GM19397 (cell line): ENCODE data around the gene STIL.
"Not testable (repeated sequence)": the region's sequence is repeated elsewhere in the genome, so short reads cannot be mapped to it uniquely, and the experiment has no call there.

Source experiments
- ATAC-seq: cut with Tn5 transposase; IDR thresholded peaks from one replicate; pipeline ENCODE4 v1.9.1; 2021; ENCODE audit warnings: mild to moderate bottlenecking, moderate library complexity; ENCODE audit not compliant: unreplicated experiment

The STIL gene

DNA sequence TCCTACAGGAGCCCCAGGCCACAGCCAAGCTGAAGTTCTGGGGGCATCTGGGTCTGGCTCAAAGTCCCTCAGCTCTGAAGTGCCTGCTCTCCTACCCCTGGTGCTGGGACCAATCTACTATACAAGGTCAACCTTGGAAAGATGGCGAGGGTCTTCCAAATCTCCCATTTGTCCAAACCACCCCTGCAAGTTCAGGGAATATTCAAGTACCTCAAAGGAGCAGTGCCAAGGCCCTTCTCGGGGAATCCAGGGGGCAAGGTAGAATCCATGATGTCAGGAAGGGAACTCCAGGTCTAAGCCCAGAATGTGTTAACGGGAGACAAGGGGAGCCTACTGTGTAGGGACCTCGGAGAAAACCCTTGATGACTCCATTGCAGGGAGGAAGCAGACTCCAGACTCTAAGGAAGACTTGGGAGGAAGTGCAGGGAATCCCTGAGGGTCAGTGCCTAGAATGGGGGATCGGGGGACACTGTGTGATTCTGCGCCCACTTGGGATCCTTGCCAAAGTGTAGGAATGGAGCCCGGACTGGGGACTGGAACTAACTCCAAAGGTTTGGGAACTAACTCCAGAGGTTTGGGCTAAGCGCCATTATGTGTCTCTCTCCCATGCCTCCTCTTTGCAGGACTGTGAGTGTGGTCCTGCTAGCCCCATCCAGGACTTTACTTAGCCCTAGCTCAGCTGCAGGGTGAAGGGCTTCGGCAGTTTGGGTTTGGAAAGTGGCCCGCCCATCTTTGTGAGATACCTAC, 90.6 kb downstream of the STIL start:
- ATAC-seq, result no peak

DNA sequence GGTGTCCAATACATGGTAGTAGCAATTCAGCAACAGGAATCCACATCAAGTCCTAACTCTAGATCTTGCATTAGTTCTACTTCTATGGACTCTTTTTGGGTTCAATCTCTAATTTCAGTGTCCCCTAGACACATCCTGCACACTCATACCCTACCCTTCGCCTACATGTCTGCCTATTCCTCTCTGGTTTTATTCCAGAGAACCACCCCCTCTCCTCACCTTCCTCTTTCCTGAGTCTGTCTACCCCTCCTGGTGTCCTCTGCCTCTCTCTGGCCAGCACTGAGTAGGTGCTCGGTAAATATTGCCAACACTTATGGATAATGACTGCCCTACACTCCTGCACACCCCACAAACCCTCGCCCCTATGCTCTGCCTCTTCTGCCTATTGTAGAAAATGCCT, 91.5 kb downstream of the STIL start:
- no peak for ATAC-seq

DNA sequence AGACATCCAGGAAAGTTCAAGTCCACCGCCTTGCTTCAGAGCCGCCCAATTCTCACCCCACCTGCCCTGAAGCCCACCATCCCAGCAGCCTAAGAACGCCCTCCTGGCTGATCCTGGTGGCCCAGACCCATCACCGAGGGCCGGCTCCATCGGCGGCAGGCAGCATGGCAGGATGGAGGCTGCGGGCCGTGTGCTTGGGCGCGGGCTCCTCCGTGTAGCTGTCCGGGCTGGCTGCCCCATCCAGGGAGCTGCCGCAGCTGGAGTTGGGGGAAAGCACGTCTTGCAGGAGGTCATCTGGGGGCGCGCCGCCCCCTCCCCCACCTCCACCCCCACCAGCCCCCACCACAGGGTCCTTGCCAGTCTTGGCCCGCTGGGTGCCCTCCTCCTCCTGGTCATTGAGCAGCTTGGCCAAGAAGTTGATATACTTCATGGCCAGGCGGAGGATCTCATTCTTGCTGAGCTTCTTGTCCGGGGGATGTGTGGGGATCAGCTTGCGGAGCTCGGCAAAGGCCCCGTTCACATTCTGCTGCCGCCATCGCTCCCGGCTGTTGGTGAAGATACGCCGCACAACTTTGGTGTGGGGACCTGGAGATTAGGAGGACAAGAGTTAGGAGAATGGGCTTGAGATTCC, 94.2 kb downstream of the STIL start:
- ATAC-seq, result no peak

DNA sequence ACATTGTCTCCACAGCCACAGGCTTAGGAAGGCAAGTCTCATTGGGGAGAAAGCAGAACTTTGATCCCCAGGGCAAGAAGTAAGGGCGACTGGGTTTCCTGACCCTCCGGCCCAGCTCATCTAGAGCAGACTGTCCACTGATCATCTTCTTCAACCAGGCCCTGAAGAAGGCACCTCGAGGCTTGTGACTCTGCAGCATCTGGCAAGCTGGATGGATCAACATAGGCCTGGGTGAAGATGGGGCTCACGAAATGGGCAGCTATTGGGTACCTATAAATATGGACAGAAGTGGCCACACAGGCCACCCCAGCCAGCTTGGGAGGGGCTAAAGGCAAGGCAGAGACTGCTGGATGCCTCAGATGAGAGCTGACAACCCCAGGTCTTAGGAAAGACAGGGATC, 94.9 kb downstream of the STIL start:
- ATAC-seq, result no peak

DNA sequence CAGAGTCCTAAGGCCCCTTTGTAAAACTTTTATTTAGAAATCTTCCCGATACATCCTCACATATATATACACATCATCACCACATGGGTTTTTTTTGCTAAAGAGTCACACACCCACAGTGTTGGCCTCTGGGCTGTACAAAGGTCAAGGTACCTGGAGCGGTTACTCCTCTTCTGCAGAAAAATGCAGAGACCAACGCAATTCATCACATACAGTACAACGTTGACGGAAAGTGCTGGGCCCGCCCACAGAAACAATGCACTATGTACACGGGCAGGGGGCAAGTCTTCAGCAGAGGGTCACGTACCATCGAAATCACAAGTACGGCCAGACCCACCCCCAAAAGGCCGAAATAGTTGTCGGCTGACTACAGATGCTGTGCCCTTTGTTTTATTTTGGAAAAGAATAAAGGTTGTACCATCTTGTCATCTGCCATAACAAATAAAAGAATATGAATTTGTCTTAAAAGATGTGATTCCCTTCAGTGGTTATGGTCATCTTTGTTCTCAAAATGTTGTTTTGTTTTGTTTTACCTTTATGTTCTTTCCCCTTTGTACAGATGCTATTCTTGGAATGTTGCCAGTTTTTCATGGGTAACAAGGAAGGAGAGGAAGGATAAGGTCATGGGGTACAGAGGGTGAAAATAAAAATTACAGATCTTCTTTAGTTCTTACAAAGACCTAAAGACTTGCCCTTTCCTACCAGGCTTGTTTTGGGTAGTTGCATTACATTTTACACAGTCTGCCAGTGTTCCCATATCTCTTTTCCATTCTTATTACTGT, 97.5 kb downstream of the STIL start:
- no peak for ATAC-seq

DNA sequence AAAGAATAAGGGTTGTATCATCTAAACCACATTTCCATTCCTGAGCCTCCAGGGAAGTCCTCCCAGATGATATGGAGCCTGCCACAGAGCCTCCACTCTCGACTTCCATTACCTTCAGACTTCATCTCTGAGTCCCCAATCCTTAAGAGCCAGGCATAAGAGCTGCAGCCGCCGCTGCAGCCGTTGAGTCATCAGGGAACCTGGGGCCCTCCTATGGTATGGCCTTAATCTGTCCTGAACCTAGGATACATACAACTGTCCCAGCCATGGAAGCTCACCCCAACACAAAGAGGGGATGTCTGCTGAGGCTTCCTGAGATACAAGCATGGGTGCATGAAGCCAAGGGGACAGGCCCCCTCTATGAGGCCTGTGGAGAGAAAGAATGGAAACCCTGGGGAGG, 98.2 kb downstream of the STIL start:
- no peak for ATAC-seq

DNA sequence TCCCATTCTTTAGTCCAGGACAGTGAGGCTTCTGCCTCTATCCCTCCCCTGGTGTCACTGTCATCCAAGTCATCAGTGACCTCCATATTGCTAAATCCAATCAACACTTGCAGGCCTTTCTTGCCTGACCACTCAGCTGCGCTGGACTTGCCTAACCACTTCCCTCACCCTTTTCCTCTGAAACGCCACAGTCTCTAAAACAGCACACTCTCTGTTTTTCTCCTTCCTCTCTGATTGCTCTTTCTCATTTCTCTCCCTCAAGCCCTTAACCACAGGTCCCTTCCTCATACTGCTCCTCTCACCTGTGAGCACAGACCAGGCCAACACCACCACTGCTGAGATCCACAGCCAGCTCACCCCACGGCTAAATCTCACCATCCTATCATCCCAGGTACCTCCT, 99.4 kb downstream of the STIL start:
- no peak for ATAC-seq

DNA sequence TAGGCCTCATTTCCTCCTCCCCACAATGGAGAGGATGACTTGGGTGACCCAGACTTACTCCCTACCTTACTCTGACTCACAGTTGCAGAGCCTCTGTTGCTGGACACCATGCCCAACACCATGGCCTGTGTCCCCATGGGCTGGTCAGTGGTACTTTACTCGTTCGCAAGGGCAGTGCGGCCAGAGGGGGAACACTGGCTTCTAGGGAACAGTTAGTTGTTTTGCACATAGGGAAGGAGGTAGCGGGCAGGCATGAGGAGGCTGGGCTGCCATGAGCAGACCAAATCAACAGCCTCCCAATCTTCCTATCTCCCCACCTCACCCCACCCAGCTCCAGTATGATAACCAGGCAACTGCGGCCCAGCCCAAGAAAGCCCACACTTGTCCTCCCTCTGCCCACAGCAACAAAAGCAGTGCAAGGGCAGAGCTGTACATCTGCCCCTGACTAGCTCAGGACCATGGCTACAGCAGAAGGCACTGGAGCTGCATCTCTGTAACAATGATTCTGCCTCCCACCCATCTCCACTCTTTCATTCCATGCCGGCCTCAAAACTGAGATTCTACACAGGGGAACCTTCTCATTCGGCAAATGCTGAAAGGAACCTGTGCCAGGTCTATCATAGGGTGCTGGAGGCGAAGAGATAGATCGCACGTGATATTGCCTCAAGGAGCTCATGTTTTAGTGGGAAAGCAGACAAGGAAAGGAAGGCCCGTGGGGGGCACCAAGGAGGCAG, 100.5 kb downstream of the STIL start:
- ATAC-seq, result no peak

DNA sequence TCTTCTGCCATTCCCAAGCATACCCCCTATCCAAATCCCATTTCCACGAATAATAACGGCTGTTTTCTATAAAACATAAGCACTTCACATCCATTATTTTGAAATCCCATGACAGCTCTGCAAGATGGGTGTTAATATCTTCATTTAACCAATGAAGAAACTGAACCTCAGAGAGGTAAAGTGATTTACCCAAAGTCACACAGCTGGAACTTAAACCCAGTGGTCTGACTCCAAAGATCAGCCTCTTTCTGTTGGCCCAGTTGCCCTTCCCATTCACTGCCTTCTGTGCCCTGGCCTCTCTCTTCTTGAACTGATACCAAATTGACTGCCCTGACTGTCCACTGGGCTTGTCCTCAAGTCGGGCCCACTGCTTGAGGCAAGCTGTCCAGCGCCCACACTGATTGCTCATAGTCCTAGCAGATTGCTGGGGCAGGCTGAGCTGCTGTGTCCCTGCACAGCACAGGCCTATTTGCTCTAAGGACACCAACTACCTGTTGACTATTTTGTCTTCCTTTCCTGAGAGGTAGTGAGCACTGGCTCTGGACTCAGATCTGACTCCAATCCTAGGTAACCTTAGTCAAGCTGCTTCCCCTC, 101.2 kb downstream of the STIL start:
- ATAC-seq, result no peak

DNA sequence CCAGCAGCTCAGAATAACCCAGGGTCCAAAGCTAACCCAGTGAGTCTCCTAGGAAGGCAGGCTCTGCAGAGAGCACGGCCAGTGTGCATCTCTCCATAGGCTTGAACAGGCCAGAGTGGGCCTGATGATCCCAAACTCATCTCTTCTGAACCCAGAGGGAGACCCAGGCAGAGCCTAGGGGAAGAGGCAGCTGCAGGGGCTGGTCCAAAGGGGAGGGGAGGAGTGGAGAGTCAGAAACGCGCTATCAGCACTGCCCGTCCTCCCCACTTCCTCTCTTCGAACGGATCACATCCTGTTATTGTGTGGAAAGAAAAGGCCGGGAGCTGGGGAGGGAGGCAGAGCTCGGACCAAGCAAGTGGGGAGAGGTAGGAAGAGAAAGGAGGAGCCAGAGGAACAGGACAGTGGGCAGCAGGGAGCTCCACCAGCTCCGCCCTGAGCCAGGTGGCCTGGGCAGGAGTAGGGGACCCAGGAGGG, 102.1 kb downstream of the STIL start:
- ATAC-seq, result no peak

DNA sequence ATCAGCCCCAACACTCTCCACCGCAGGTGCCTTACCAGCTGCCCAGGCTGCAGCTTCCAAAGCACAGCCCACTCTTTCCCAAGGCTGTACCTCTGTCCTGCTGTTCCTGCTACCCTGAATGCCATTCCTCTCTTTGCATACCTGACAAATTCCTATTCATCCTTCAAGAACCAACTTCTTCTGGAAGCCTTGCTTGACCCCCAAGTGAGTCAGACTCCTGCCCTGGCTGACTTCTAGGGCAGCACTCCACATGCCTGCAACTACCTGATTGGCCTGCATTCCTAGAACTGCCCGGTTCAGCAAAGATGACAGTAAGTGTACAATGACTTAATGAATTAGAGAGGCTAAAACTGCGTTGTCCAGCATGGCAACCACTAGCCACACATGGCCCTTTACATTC, 103.3 kb downstream of the STIL start:
- ATAC-seq, result no peak

DNA sequence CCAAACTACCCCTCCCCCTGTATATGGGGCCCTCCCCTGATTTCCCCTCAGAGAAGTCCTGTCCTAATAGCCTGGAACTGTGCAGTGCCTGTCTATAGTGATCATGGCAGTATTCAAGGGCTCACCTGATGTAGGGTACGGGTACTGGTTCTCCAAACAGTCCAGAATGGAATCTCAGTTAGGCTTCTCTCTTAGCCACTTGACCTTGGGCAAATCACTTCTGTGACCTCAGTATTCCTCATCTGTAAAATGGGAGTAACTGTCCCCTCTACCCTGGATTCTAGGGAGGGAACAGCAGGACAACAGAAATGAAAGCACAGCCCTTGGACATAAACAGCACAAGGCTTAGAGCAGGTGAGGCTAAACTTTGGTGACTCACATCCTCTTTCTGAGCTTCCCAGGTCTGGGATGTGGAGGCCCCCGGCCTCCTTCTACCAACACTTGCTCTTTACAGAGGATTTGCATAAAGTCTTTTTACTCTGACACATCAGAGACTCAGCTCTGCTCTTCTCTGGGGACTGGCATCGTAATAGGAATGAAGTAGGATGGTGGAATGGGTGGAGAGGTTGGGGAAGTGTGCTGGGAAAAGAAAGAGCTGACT, 104.1 kb downstream of the STIL start:
- no peak for ATAC-seq

DNA sequence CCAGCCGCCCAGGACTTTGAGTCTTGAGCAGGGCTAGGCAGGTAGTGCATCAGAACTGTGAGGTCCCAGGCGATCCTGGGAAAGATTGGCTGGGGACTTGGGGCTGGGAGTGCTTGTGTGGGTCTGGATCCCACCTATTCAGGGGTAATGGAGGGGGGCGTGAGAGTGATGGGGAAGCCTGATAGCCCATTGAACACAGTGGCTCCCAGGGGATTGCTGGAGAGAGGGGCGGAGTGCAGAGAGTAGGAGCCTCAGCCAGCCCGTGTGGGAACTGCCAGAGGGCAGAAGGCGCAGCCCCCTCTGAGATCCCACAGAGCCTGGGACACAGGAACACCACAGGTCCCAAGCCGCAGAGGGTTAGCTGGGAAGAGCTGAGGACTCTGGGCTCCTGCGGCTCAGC, 104.9 kb downstream of the STIL start:
- no peak for ATAC-seq

DNA sequence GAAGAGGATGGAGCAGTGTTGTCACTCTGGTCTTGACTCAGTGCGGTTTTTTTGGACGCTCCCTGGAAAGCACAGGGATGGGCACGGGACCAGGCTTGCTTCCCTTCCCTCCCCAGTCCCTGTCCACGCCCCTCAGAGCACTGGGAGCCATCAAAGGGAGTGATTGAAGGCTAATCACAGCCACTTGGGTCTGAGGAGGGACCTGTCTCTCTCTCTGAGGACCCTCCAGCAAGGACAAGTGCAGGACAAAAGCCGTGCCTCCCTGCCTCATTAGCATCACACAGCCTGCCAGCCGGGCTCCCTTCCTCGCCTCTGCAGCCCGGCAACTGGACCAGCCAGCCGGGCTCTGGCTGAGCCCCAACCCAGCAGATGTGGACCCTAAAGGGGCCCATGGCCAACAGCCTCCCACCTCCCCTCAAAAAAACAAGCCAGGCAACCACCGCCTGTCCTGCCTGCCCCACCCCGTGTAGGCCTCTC, 105.5 kb downstream of the STIL start:
- no peak for ATAC-seq

DNA sequence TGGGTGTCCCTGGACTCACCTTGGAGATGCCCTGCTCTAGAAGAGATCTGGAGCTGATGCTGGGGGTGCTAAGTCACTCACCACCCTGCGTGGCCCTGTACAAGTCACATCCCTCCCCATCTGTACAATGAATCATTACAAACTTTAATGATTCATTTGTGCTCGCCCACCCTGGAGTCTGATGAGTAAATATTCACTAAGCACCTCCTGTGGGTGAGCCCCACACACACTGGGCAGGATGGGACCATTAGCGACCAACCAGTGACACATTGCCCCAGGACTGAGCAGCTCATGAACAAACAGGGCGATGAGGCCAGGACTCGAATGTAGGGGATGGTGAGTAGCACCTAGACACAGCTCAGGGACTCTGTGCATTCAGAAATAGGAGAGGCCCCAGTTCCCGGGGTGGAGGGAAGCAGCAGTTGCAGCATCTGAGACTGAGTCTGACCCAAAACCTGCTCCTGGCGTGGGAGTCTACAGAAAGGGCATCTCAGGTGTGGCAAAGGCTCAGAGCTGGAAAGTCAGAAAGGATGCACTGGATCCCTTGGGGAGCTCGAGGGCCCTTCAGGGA, 106.1 kb downstream of the STIL start:
- no peak for ATAC-seq

DNA sequence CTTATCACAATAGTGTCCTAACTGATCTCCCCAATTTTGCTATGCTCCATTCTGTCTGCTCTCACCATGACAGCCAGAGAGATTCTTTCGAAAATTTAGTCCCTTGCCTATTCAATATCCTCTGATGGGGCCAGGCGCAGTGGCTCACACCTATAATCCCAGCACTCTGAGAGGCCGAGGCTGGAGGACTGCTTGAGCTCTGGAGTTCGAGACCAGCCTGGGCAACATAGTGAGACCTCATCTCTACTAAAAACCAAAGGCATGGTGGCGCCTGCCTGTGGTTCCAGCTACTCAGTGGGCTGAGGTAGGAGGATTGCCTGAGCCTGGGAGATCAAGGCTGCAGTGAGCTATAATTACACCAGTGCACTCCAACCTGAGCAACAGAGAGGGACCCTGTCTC, 108.0 kb downstream of the STIL start:
- ATAC-seq, result no peak

DNA sequence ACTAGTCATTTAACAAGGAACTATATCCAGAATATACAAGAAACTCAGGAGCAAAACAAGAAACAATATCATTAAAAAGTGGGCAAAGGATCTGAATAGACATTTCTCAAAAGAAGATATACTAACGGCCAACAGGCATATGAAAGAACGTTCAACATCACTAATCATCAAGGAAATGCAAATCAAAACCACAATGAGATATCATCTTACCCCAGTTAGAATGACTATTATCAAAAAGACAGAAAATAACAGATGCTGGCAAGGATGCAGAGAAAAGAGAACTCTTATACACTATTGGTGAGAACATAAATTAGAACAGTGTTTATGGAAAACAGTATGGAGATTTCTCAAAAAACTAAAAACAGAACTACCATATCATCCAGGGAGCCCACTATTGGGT, 110.4 kb downstream of the STIL start:
- ATAC-seq, result not testable (repeated sequence)

DNA sequence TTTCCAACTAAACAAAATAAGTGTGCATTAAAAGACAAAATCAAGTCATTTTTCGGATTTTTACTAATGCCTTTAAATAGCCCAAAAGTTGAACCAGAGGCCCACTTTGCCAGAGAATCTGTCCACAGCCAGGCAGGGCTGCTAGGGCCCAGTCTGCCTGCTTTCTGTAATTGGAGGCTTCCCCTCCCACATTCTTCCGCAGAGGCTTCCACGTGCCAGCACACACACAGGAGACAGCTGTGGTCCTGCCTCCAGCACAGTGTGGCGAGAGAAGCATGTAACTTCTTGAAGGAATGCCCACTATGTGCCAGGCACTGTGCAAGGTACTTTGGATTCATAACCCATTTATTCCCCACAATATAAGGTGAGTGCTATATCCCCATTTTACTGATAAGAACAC, 112.8 kb downstream of the STIL start:
- no peak for ATAC-seq
